Measurements from ENCODE around the gene TMEM154.

- TF ChIP-seq OSR1 (CRISPR knock-in tag; IDR thresholded peaks at IDR 0.05): no peak
- no peak for TF ChIP-seq ARNTL (CRISPR knock-in tag; IDR thresholded peaks at IDR 0.05; ENCODE audit: borderline replicate concordance, low read depth)
These were observed 39.5 kb downstream of the TMEM154 start for GRCh38 chr4:152640058-152640921.
